HS-27A (cell line): ENCODE measurements around the gene GCK.
A peak's percentile ranks its signal among the peaks of the same experiment; 100 is the strongest.
"Not testable (repeated sequence)": the region's sequence is repeated elsewhere in the genome, so short reads cannot be mapped to it uniquely, and the experiment has no call there.

Experiments
- DNase-seq: peaks from one replicate; pipeline ENCODE4 v3.0.0-alpha.2; 2012; ENCODE audit warnings: low read depth, missing footprints

The GCK gene

GRCh38 chr7:44141221-44141850 lies 47.9 kb downstream of the GCK start, which contains the start of gene MYL7:
Gene MYL7, minus strand, starts transcription at chr7:44141332. Its CDS starts 27 bp downstream, at chr7:44141305.
- no peak for DNase-seq

DNA sequence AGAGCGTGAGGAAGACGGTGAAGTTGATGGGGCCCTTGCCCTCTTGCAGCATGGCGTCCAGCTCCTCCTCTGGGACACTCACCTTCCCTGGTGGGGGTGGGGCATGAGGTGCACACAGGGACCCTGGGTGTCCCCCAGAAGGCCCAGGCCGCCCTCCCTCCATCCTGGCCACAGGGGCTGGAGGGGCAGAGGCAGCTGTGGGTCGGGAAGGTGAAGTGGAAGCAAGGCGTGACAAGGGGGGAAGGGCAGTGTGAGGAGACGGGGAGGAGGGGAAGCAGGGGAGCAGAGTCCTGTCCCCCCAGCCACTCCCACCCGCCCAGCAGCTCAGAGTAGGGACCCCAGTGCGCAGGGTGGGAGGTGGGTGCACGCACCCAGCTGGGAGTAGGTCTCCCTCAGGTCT lies 48.9 kb downstream of the GCK start:
- no peak for DNase-seq

DNA sequence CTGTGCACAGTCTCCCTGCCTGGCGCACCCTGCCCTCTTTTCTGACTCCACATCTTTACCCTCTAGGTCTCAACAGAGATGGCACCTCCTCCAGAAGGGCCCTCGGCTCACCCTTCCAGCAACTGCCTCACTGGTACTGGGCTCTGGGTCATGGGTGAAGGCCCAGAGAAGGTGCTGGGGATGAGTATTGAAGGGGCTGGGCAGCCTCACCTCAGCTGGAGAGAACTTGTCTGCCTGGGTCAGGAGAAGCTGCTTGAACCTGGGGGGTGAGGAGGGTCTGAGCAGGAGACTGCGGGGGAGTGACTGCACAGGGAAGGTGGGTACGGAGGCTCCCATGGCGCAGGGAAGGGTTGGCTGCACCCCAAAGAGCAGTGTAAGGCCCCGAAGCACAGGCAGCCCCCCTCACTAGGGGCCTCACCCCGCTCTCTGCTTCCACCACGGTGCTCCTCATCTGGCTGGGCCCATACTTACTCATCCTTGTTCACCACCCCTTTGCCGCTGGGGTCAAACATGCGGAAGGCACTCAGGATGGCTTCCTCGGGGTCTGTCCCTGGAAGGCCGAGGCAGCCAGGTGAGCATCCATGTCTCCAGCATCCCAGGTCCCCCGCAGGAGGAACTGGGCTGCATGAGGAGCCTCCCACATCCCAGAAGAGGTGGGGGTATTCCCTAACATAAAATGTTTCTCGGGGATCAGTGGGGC lies 49.8 kb downstream of the GCK start:
- DNase-seq = no peak

DNA sequence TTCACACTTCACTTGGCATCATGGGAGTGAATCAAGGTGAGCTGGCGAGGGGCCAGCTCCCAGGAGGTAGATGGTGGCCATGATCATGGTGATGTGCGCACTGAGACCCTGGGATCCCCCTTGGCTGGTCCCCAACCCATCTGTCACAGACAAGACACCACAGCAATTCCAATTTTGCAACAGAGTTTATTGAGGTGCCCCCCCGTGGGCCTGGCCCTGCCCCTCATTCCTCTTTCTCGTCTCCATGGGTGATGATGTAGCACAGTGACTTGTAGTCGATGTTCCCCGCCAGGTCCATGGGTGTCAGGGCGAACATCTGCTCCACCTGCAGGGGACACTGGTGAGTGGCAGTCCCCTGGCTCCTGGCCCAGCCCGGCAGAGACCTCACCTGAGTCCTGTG lies 50.5 kb downstream of the GCK start:
- DNase-seq = no peak

DNA sequence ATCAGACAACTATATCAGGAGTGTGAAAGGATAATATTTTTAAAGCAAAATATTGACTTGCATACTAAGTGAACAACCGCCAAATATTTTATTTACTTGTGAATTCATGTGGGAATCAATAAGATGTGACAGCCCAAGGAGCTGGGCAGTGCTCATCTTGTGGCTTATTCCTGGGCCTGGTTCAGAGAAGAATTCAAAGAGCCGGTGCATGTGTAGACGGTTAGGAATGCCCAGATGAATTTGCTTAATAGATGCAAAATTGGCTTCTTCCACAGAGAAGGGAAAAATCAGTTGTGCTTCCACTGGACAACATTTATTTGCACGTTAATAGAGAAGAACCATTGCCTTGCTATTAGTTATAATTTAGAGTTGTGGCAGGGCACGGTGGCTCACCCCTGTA lies 52.5 kb downstream of the GCK start:
- no peak for DNase-seq

- no peak for DNase-seq
Observed at GRCh38 chr7:44134943-44135628, 54.2 kb downstream of the GCK start.

DNA sequence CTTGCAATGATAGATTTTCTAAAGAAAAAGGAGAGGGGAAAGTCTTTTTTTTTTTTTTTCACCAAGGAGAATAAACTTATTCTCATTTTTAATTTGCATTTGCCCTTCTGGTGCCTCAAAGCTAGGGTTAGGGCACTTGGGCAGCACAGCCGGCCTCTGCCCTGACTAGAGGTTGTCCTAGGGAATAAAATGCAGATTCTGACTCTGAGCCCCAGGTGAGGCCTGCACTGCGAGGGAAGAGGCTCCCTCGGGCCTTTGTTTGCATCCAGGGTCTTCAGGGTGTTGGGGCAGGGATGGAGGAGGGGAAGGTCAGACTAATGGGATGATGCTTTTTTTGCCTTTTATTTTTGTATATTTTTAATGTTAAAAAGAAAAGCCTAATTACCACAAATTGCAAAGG lies 55.9 kb downstream of the GCK start:
- no peak for DNase-seq

GRCh38 chr7:44132039-44132438 lies 57.2 kb downstream of the GCK start:
- peak; percentile 27 for DNase-seq

DNA sequence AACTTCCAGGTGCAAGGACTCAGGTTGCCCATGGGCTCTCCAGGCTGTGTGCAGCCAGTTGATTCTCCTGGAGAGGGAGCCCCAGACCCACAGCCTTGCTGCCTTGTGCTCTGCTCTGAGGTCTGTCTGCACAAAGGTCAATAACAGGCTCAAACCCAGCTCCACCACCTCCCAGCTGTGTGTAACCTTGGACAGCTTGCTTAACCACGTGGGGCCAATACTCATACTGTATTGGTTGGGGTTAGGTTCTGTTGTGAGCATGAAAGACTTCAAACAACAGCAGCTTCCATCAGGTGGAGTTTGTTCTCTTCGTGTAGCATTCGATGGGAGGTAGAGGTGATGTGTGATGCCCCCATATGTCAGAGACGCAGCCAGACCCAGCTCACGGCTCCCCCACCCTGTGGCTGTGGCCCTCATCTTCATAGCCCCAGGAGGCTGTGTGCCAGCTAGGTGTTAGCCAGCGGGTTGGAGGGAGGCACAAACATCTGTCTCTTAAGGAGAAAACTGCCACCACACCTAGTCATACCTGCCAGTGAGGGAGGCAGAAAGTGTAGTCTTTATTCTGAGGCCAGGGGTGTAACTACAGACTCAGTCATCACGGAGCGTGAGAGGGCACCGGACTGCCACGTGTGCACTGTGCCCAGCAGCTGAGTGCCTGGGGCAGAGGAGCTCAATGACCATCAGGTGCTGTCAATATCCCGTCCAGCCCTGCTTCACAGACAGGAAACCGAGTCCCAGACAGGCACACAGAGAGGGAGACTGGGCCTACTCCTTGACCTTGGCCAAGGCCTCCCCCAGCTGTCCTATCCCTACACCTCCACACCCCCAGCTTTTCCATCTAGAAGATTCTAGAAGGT lies 57.8 kb downstream of the GCK start:
- DNase-seq = no peak

DNA sequence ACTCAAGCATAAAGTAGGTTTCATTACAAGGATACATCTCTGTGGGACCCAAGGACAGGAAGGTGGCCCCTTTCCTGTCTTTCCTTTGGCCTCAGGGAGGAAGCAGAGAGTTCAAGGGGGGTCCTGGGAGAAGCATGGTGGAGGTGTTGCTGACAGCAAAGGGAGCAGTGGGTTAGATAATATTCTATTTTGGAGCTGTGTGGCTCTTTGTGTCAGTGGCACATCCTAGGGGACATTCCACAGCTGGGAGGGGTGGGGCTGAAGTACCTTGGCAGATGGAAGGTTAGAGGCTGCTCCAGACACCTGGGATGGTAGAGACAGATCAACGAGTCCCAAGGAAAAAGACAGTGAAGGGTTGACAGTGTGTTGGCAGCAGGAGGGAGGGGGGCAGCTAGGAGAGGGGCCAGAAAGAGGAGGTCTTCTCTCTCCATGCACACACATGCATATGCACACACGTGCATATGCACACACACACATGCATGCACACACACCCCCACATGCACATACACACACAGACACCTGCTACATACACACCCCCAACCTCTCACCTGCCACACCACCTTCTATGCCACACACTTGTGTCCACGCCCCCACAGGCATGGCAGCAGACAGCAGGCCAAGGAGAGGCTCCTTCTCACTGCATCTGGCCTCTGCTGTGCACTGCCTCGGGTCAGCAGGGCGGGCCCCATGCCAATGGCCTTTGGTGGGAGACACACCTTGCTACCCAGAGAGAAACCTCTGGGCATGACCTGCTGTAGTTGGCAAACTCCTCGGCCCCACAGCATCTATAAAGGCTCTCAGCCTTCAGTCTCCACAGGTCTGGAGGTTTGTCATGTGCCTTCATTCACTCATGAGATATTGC lies 60.3 kb downstream of the GCK start:
- DNase-seq = no peak

DNA sequence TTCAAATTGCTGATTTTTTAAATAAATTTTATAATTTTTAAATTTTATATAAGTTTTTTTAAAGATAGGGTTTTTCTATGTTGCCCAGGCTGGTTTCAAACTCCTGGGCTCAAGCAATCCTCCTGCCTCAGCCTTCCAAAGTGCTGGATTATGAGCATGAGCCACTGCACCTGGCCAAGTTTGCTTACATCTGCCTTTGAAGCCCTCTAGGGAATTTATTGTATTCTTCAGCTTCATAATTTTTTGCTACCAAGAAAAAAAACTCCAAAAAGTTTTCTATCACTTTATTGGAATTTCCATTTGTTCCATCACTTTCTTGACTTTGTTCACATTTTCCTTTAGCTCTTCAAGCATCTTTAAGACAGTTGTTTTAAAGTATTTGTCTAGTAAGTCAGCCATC lies 62.1 kb downstream of the GCK start:
- no peak for DNase-seq

DNA sequence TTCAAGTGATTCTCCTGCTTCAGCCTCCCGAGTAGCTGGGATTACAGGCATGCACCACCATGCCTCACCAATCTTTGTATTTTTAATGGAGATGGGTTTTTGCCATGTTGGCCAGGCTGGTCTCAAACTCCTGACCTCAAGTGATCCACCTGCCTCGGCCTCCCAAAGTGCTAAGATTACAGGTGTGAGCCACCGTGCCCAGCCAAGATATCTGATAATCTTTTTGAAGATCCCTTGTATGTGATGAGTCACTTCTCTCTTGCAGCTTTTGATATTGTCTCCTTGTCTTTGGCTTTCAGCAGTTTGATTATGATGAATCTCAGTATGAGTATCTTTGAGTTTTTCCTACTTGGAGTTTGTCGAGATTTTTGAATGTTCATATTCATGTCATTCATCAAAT lies 62.7 kb downstream of the GCK start:
- DNase-seq = not testable (repeated sequence)

DNA sequence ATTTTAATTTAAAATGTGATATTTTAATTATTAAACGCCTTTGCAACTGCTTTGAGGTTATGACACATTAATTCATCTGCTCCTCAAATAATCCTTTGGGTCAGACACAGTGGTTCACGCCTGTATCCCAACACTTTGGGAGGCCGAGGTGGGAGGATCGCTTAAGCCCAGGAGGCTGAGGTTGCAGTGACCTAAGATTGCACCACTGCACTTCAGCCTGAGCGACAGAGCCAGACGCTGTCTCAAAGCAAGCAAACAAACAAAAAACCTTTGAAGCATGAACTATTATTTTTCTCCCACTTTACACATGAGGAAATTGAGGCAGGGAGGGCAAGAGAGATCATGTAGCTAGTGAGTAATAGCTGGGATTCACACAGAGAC lies 64.4 kb downstream of the GCK start:
- no peak for DNase-seq

GRCh38 chr7:44123190-44124003 lies 65.8 kb downstream of the GCK start, which contains the start of gene POLD2:
Gene POLD2, minus strand, starts transcription at chr7:44123548. Its CDS starts 1,495 bp downstream, at chr7:44122053.
- DNase-seq = peak; percentile 72

DNA sequence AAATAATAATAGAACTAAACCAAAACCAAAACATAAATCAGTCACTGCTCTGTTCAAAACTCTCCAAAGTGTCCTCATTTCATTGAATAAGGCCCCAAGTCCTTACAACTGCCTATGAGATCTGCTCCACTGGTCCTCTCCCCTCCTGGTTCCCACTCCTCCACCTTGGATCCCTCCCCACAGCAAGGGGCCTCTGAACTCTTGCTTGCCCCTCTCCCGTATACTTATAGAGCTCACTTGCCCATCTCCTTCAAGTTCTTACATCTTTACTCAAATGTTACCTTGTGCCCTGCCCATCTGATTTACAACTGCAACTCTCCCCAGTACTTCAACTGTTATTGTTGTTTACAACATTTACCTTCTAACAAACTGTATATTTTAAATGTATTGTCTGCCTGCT lies 66.7 kb downstream of the GCK start:
- no peak for DNase-seq

GRCh38 chr7:44121761-44122420 lies 67.3 kb downstream of the GCK start:
- no peak for DNase-seq

DNA sequence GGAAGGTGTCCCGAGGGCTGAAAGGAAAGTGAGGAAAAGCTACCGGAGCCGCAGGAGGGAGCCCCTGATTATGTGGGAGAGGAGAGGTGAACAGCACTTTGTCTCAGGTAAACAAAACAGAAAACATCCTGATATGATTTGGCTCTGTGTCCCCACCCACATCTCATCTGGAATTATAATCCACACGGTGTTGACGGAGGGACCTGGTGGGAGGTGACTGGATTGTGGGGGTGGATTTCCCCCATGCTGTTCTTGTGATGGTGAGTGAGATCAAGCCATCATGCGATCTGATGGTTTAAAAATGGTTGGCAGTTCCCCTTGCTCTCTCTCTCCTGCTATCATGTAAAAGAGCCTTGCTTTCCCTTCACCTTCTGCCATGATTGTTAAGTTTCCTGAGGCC lies 68.8 kb downstream of the GCK start:
- DNase-seq = no peak

DNA sequence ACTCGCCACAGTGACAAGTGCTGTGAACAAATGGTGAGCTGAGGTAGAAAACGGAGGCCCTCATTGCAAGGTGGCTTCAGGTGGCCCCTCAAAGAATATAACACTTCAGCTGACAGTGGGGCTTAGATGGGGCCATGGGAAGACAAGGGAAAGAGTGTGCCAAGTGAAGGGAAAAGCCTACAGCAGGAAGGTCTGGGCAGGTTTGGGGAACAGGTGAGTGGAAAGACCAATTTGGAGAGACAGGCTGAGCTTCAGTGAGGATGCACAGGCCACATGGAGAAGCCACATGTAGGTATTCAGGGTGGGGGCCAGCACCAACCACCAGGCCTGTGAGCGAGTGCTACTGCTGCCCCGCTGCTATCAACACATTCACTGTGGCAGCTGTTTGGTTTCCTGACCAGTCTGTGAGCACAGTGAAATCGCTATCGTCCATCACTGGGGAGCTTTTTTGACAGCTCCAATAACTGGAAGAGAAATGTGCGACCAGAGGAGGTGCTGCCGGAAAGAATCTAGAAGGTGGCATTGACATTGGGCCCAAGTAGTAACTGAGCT lies 69.3 kb downstream of the GCK start:
- DNase-seq = no peak

DNA sequence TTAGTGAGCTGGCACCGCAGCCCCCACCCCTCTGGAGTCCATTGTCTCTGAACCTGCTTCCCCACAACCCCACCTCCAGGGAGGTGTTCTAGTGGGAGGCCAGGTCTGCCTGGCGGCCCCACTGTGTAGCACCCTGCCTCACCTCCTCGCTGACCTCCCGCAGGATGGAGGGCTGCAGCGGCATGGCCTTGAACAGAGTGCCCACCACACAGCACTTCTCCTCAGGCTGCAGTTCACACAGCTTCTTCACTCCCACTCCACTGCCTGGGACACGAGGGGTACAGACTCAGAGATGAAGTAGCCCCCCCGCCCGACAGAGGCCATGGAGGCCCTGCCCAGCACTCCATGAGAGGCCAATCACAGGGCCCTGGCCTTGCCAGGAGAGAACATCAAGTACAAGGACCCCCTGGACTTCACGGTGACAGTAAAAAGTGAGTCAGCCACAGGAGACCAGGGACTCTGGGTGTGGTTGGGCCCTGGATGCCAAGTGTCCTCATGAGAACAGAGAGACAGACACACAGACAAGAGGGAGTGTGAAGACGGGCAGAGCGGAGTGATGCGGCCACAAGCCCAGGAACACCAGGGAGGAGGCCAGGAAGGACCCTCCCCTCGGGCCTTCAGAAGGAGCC lies 71.3 kb downstream of the GCK start:
- DNase-seq = no peak
